Pulmonary artery endothelial cell (primary cell): Measurements from ENCODE around the gene CXCL14. TPM values are rescaled to one million over a fixed set of nuclear protein-coding genes. Genes with fewer than 3 reads are reported as not detected.

Source experiments
- DNase-seq: peaks from one replicate; pipeline ENCODE4 v3.0.0-alpha.2; 2011; ENCODE audit warnings: low read depth, low spot score
- total RNA-seq: library from RNA; depleted of rRNA; stranded (reverse); fragments of >200 nt; gene quantifications from 2 replicates; pipeline ENCODE4 v1.2.3, GENCODE V29; 2014

Gene CXCL14
- total RNA-seq, 1 donor from 2014 or later: not detected

DNA sequence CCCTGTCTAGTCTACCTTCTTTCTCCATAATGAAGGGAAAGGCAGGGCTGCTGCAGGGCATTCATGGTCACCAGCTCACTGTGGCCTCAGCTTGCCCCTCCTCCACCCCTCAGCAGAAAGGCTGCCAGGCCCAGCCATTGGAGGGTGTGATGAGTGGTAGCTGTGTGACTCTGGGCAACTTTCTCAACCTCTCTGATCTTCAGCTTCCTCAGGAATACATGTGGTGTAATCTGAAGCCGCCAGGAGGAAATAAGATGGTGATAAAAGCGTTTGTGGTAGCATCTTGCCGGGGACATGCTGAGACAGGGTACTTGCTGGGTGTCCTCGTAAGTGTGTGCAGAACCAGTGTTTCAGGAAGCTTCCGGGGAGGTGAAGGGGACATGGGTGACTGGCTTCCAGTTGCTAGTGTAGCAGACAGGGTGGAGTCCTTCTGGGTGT is 9.8 kb downstream of the CXCL14 start:
- no peak for DNase-seq

GRCh38 chr5:135568246-135568645 is 10.5 kb downstream of the CXCL14 start:
- DNase-seq: no peak

DNA sequence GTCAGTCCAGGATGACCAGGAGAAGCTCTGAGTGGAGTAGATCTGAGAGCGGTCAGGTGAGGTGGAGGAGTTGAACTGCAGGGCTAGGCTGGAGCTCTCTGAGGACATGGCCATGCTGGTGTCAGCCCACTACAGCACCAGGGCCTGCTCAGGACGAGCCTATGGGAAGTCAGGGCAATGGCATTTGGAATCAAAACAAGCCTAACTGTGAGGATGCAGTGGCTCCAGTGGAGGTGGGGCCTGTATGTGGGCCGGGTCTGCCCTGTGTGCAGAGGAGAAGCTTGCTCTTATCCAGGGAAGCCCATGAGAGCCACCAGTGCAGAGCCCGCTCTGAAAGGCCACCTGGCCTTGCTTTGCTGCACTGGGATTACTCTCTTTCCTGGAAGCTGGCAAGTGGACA is 11.1 kb downstream of the CXCL14 start:
- no peak for DNase-seq

- DNase-seq: no peak
Observed at GRCh38 chr5:135566422-135567400, 12.1 kb downstream of the CXCL14 start.

DNA sequence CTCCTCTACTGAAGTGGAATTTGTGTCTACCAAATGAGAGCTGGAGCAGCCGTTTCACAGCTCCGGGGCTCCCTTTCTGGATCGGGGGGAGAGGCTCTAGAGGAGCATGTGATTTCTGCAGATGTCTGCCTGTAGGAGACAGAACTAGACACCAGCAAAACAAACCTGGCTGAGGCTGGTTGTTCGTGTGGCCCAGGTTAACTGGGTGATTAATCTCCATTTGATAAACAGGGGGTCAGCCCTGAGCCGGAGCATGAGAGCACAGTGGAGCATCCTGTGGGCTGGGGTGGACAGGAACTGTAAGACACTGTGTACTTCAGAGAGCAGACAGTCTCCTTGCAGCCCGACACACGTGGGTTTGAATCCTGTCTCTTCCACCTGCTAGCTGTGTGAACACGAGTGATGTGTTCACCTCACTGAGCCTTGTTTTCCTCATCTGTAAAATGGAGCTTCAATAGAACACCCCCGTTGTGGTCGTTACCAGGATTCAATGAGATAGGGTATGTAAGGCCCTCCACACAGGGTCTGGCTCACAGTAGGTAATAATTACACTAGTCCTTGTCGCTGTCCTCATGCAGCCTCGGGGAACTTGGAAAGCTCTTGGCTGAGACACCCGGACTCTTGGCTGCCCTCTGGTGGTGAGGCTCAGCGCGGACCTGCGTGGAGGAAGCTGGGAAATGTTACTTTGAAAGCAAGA is 12.9 kb downstream of the CXCL14 start:
- DNase-seq: peak; percentile 11

- DNase-seq: no peak
Observed at GRCh38 chr5:135565266-135565665, 13.5 kb downstream of the CXCL14 start.

DNA sequence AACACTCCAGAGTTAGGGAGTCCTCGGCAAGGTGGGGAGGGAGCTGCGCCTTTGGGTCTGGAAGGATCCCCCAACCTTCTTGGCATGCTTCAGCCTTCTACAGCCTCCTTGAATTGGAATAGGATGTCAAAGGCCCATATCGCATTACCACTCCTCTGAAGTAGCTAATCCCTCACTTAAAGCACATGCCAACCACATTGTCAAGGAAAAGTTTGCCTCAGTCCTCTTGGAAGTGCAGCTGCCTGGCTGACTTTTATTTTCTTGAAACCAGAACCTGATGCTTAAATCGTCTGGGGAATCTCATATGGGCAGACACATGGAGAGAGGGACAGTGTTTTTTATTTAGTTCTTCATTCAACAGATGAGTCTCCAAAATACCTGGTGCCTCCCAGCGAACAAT is 14.5 kb downstream of the CXCL14 start:
- DNase-seq: no peak

DNA sequence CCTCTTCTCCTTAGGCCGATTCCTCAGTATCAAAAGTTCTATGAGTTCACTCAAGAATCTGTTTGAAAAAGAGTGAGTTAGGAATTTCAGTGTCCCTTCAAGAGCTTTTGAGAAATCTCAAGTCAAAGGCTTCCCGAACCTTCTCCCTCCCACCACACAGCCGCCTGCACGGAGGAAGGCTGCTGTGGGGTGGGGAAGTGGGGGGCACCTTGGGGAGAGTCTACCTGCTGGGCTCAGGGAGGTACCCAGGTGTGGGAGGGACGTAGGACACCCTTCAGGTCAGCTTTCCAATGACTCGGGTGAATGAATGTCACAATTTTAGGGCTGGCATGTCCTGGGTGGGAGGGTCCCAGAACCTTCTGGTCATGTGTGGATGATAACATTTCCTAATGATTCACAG is 17.5 kb downstream of the CXCL14 start:
- no peak for DNase-seq

GRCh38 chr5:135560858-135561257 is 17.9 kb downstream of the CXCL14 start:
- peak; percentile 26 for DNase-seq

DNA sequence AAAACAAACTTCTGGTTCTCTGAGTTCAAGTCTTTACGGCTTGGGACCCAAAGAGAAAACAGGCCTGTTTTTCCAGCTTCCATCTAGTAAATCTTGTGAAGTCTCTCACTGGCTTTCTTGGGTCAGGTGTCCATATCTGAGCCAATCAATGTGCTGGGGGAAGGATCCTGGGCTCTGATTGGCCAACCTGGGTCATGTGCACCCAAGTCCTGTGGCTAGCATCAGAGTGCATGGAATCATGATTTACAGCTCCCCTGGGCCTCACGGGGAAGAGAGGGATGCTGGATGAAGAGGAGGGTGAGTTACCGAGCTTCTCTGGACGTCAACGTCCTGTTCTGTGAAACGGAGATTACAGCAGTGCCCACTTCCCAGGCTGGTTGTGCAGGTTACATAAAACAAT is 19.4 kb downstream of the CXCL14 start:
- no peak for DNase-seq

- DNase-seq: no peak
Observed at GRCh38 chr5:135557076-135557838, 21.5 kb downstream of the CXCL14 start.

GRCh38 chr5:135556620-135557019 is 22.2 kb downstream of the CXCL14 start:
- DNase-seq: no peak

DNA sequence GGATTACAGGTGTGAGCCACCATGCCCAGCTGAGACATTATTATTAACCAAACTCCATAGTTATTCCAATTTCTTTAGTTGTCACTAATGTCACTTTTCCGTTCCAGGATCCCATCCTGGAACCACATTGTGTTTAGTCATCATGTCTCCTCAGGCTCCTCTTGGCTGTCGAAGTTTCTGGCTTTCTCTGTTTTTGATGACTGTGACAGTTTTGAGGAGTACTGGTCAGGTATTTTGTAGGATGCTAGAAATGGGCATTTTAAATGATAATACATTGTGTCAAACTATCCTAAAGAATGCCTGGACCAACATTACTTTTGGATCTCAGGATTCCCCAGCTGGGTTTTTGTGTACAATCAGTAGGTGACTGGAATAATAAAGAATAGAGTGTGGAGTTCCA is 23.3 kb downstream of the CXCL14 start:
- DNase-seq: no peak

- DNase-seq: no peak
Observed at GRCh38 chr5:135553688-135554462, 24.9 kb downstream of the CXCL14 start.

DNA sequence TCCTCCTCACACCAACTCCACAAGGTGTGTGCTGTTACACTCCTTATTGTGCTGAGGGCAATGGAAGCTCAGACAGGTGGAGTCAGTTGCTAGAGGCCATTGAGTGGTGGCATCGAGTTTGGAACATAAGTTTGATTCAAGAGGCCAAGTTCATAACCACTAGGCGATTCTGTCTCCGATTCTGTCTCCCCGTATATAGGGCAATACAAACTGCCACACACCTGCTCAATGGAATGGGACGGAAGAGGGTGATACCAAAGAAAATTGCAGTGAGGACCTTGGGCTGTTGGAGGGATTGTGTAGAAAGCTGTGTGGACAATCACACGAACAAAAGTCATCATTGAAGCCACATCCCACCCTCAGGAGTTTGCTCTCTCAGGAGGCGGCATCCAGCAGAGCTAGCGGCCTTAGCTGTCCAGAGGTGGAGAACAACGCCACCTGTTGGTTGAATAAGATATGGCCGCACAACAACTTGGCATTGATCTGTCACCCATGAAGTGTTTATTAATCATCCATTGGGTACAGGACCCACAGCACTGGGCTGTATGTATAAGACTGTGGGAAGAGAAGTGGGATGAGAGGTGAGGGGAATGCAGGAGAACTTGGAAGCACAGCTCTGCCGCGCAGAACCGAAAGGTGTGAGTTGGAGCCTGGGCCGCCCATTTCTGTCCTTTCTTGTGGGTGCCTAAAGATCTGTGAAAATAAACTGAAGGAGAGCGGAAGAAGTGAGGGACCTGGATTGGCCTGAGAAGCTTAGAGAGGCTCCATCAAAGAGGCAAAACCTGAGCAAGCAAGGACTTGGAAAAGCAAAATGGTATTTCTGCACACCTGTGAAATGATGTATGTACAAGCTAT is 27.0 kb downstream of the CXCL14 start:
- peak; percentile 19 for DNase-seq

- DNase-seq: no peak
Observed at GRCh38 chr5:135549413-135549812, 29.4 kb downstream of the CXCL14 start.

DNA sequence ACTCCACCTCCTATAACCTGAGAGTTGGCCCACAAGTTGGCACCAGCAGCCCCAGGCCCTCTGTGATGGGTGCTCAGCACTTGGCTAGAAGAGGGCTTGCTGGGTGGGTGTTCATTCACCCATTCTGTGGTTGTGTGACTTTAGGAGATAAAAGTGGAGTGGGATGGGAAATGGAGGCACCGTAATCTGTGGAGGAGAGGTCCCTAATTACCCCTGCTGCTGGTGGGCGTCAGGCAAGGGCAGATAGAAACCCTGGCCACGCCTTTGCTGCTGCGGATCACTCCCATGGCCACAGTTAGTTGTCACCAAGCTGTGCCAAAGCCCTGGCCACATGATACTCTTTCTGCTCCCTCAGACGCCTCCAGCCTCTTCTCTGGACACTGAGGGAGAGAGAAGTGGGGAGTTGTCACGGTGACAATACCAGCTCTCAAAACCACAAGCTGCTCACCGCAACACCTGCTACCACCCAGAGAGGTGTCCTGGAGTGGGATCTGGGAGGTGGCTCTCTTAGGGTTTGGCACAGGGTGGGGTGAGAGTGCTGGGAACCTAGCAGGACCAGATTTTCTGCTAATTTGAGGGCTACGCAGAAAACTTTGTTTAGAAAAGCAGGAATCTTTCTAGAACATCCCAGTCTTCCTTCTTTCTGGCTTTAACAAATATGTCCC is 31.1 kb downstream of the CXCL14 start:
- no peak for DNase-seq

GRCh38 chr5:135546912-135547311 is 31.9 kb downstream of the CXCL14 start:
- no peak for DNase-seq

- DNase-seq: no peak
Observed at GRCh38 chr5:135546101-135546500, 32.7 kb downstream of the CXCL14 start.
